ENCODE results near the gene KMT2D. TPM values are rescaled to one million over a fixed set of nuclear protein-coding genes. Genes with fewer than 3 reads are reported as not detected.

Gene KMT2D
- total RNA-seq, 6 experiments from 2014 or later: 28.6 to 35.4 (median 33.3) TPM

- Histone ChIP-seq H3K27me3 (no peaks in the 10 kb centered on the region), H3K9me3 (no peaks in the 10 kb centered on the region), H3K27ac (no peak overlapping the region), H3K36me3 (peaks cover 3 to 67% (median 33%) of the 10 kb centered on the region in 4 donors), H3K4me1 (no peaks in the 10 kb centered on the region), H3K4me3 (no peak overlapping the region)
- DNase-seq: no peak
- no peak for TF ChIP-seq CTCF (IDR thresholded peaks at IDR 0.05)
- TF ChIP-seq POLR2A (IDR thresholded peaks at IDR 0.05): no peak
- no CpG with 5 or more reads among the region's 3 CpGs for WGBS (ENCODE audit: insufficient coverage, low coverage, low lambda C conversion rate, missing lambda C conversion rate)
- intact Hi-C loops (cut with DNase I): no loop called here
- ATAC-seq: peak in 2 of 4 donors; percentile 5
Measured at GRCh38 chr12:49032679-49033447, 27.7 kb downstream of the KMT2D start.

- intact Hi-C loops (cut with DNase I): no loop called here
- Histone ChIP-seq H3K4me3 (no peak overlapping the region), H3K27ac (no peak overlapping the region), H3K27me3 (no peaks in the 10 kb centered on the region), H3K9me3 (no peaks in the 10 kb centered on the region), H3K4me1 (no peaks in the 10 kb centered on the region), H3K36me3 (peaks cover 3 to 67% (median 33%) of the 10 kb centered on the region in 4 donors)
- WGBS (ENCODE audit: insufficient coverage, low coverage, low lambda C conversion rate, missing lambda C conversion rate): no CpG with 5 or more reads among the region's 4 CpGs
- no peak for DNase-seq
- no peak for ATAC-seq
- TF ChIP-seq POLR2A (IDR thresholded peaks at IDR 0.05): no peak
- no peak for TF ChIP-seq CTCF (IDR thresholded peaks at IDR 0.05)
Measured at GRCh38 chr12:49032276-49032675, 28.3 kb downstream of the KMT2D start.

- Histone ChIP-seq H3K4me3 (no peak overlapping the region), H3K4me1 (no peaks in the 10 kb centered on the region), H3K9me3 (no peaks in the 10 kb centered on the region), H3K36me3 (peaks cover 3 to 67% (median 28%) of the 10 kb centered on the region in 4 donors), H3K27me3 (no peaks in the 10 kb centered on the region), H3K27ac (no peak overlapping the region)
- TF ChIP-seq CTCF (IDR thresholded peaks at IDR 0.05) (no peak), POLR2A (IDR thresholded peaks at IDR 0.05) (no peak)
- WGBS (ENCODE audit: insufficient coverage, low coverage, low lambda C conversion rate, missing lambda C conversion rate): 100% methylated on average over 3 of the region's 8 CpGs
- ATAC-seq: peak in 2 of 4 donors; percentile 3 to 7
- intact Hi-C loops (cut with DNase I): no loop called here
- peak in 1 of 3 donors; percentile 19 for DNase-seq
Measured at GRCh38 chr12:49031573-49032161, 28.9 kb downstream of the KMT2D start.

- WGBS (ENCODE audit: insufficient coverage, low coverage, low lambda C conversion rate, missing lambda C conversion rate): 98% methylated on average over 6 of the region's 19 CpGs
- Histone ChIP-seq H3K4me3 (no peak overlapping the region), H3K9me3 (no peaks in the 10 kb centered on the region), H3K36me3 (peaks cover 3 to 72% (median 32%) of the 10 kb centered on the region in 4 donors), H3K27me3 (no peaks in the 10 kb centered on the region), H3K27ac (no peak overlapping the region), H3K4me1 (no peaks in the 10 kb centered on the region)
- TF ChIP-seq POLR2A (IDR thresholded peaks at IDR 0.05): no peak
- TF ChIP-seq CTCF (IDR thresholded peaks at IDR 0.05): no peak
- peak in 1 of 3 donors; percentile 16 for DNase-seq
- intact Hi-C loops (cut with DNase I): no loop called here
- ATAC-seq: peak in 1 of 4 donors; percentile 5
Measured at GRCh38 chr12:49030714-49031572, 29.7 kb downstream of the KMT2D start.
